NCI-H2107 treated with DMSO at 0.1 percent for 48 hours (cell line): ENCODE data around the gene PTGER2.

Experiments
- DNase-seq: peaks from one replicate; lab custom pipeline; 2025; ENCODE audit not compliant: unreplicated experiment; lab: John Stamatoyannopoulos, UW

PTGER2 gene

DNA sequence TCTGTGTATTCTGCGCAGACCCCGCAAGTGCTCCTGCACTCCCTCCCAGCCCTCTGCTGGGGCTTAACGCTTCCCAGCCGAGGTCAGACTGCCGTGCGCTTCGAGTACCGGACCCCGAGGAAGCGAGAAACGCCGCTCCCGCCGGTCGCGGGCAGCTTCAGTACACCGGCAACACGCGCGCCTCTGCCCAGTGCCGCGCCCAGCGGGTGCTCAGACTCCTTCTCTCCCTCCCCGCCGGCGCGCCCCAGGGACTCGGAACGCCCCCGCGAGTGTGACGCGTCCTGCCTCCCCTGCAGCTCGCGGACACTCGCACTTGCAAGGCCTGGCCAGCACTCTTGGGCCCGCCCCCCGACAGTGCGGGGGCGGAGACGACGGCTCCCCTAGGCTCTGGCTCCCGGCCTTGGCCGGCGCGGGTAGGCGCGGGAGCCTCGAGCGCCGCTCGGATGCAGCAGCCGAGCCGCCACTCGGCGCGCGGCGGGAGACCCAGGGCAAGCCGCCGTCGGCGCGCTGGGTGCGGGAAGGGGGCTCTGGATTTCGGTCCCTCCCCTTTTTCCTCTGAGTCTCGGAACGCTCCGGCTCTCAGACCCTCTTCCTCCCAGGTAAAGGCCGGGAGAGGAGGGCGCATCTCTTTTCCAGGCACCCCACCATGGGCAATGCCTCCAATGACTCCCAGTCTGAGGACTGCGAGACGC, at the start of gene PTGER2:
Gene PTGER2 (plus strand): TSS at position 410 of the 692 bp plus-strand sequence. CDS start 237 bp downstream, at position 647.
- no peak for DNase-seq

GRCh38 chr14:52265253-52265652, 48.9 kb upstream of the PTGER2 start:
- no peak for DNase-seq

- DNase-seq, result no peak
These were observed 47.9 kb upstream of the PTGER2 start for GRCh38 chr14:52266179-52266578.

GRCh38 chr14:52266782-52267181, 47.3 kb upstream of the PTGER2 start:
- DNase-seq, result no peak

DNA sequence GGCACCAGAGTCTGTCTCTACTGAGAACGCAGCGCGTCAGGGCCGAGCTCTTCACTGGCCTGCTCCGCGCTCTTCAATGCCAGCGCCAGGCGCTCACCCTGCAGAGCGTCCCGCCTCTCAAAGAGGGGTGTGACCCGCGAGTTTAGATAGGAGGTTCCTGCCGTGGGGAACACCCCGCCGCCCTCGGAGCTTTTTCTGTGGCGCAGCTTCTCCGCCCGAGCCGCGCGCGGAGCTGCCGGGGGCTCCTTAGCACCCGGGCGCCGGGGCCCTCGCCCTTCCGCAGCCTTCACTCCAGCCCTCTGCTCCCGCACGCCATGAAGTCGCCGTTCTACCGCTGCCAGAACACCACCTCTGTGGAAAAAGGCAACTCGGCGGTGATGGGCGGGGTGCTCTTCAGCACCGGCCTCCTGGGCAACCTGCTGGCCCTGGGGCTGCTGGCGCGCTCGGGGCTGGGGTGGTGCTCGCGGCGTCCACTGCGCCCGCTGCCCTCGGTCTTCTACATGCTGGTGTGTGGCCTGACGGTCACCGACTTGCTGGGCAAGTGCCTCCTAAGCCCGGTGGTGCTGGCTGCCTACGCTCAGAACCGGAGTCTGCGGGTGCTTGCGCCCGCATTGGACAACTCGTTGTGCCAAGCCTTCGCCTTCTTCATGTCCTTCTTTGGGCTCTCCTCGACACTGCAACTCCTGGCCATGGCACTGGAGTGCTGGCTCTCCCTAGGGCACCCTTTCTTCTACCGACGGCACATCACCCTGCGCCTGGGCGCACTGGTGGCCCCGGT, 46.4 kb upstream of the PTGER2 start, which contains the start of gene PTGDR:
Gene PTGDR (plus strand): TSS at position 198 of the 778 bp plus-strand sequence. CDS start 117 bp downstream, at position 315.
- no peak for DNase-seq

DNA sequence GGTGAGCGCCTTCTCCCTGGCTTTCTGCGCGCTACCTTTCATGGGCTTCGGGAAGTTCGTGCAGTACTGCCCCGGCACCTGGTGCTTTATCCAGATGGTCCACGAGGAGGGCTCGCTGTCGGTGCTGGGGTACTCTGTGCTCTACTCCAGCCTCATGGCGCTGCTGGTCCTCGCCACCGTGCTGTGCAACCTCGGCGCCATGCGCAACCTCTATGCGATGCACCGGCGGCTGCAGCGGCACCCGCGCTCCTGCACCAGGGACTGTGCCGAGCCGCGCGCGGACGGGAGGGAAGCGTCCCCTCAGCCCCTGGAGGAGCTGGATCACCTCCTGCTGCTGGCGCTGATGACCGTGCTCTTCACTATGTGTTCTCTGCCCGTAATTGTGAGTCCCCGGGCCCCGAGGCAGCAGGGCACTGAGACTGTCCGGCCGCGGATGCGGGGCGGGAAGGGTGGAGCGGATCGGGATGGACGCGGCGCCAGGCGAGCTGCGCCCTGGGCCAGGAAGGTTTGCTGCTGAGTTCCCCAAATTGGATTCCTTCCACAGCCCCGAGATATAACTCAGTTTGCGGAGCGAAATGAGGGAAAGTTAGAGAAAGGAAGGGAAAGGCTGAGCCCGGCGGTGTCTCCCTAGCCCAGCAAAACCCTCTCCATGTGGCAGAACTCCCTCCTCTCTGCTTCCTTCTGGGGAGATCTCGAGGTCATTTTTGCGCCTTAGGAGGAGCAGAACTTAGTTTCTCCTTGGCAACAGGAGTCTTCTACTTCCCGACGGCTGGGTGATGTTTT, 45.6 kb upstream of the PTGER2 start:
- no peak for DNase-seq

- DNase-seq, result no peak
These were observed 45.0 kb upstream of the PTGER2 start for GRCh38 chr14:52269100-52269499.

DNA sequence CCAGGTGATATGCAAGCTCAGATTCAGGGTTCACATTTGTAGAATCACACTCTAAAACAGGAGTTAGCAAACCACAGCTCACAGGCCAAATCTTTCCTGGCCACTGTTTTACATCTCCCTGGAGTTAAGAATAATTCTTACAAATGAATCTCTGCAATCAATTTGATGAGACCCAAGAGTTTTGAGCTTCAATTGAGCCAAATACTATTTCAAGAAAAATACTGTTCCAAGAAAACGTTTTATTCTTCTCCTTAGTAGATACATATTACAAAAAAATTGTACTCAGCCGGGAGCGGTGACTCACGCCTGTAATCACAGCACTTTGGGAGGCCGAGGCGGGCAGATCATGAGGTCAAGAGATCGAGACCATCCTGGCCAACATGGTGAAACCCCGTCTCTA, 44.1 kb upstream of the PTGER2 start:
- DNase-seq, result no peak

DNA sequence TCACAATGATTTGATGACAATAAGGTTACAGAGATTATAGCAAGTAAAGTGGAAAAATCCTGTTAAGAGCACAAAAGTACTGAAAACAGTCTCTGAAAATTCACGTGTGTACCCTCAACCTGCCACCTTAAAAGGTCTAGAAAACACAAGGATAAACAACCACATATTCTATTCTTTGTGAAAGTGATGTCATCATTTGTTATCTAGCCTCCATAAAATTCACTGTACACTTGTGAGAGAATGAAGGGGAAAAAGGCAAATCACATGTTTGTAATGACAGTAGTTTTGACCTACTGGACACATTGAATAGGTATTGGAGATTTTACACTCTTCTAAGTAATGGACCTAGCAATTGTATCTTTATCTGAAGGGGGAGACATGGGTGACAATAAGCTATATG, 42.6 kb upstream of the PTGER2 start:
- DNase-seq, result no peak

DNA sequence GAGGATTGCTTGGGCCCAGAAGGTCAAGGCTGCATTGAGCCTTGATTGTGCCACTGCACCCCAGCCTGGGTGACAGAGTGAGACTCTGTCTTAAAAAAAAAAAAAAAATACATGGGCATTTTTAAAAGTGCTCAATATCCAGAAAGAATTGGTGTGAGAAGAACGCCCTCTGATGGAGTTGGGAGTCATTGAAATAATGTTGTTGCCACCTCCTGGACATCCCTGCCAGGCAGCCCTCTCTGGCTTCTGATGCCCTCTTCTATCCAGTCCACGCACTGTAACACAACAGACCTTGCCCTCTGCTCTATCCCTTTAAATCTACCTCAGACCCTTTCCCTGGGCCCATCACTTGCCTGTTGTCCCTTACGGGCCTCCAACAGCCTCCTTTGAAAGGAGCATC, 41.7 kb upstream of the PTGER2 start:
- DNase-seq, result no peak

DNA sequence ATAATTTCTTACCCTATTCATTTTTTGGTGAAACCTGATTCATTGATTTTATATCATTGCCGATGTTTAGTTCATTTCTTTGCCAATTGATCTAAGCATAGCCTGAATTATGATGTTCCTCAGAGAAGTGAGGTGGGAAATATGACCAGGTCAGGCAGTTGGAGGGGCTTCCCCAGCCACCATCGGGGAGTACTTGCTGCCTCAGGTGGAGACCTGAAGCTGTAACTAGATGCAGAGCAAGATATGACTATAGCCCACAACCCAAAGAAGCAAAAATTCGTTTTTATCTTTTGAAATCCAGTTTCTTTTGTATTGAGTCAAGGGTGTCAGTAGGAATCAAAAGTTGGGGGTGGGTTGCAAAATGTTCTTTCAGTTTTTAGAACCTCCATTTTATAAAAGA, 38.7 kb upstream of the PTGER2 start:
- DNase-seq, result no peak

DNA sequence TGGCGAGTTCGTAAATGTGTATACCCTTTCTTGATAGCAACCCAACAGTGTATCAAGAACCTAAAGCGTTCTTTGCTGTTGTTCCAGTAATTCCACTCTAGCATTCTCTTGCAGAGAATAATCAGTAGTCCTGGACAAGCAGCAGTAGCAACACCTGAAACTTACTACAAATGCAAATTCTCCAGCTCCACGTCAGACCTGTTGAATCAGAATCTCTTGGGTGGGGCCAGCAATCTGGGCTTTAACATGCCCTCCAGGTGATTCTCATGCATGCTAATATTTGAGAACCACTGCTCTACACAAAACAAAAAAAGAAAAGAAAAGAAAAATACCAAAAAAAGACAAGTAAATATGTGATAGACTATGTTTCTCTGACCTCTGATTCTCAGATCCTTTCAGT, 36.6 kb upstream of the PTGER2 start:
- no peak for DNase-seq

DNA sequence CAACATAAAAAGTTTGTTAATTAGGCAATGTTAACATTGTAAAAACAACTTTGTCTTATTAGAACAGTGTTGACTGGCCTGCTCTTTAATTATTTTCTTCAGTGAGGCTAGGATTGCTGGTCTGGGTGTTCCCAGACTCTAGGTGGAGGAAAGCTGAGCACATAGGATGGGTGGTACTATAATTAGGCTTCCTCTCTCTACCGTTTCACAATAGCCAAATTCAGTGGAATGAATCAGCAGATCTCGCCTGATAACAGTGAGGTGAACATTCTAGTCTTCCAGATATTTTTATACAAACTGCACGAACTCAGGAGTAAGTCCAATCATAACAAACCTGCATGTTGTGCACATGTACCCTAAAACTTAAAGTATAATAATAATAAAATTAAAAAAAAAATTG, 34.7 kb upstream of the PTGER2 start:
- no peak for DNase-seq

DNA sequence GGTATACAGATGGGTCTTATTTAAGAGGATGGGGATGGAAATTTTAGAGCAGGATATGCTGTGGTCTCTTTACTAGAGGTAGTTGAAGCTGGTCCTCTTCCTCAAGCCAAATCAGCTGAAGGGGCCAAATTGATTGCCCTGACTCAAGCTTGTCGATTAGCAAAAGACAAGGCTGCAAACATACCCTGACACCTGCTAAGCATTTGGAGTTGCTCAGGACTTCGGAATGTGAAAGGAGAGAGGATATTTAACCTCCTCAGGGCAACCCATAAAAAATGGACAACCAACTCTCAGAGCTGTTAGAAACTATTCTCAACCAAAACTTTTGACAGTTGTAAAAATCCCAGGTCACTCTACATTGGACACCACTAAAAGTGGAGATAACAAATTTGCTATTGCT, 31.0 kb upstream of the PTGER2 start:
- no peak for DNase-seq

GRCh38 chr14:52286661-52287649, 27.2 kb upstream of the PTGER2 start:
- no peak for DNase-seq

DNA sequence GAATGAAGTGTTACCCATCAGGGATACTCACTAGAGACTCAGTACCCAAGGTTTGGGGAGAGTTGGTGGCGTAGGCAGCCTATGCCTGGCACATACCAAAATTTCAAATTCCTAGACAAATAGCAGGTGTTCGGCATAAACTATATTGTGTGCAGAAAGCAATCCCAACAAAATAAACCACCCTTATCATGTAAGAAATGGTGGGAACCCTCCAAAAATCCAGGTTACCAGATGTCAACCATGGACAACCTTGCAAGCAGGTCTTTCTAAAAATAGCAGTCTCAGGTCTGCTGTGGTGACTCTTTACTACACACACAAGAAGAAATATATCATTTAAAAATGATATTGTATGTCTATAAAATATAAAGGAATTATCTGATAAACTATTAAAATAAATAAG, 17.7 kb upstream of the PTGER2 start:
- DNase-seq, result no peak

DNA sequence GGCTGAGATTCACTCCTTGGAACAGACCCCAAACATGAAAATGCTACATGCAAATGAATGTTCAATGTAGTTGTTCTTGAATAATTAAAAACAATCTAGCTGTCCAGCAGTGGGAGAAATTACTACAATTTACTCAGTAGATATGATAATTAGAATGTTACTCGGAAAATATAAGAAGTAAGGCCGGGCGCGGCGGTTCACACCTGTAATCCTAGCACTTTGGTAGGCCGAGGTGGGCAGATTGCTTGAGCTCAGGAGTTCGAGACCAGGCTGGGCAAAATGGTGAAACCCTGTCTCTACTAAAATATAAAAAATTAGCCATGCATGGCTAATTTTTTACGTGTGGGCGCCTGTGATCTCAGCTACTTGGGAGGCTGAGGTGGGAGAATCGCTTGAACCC, 15.3 kb upstream of the PTGER2 start:
- no peak for DNase-seq

GRCh38 chr14:52299692-52300278, 14.3 kb upstream of the PTGER2 start:
- peak; percentile 51 for DNase-seq

- no peak for DNase-seq
These were observed 10.9 kb upstream of the PTGER2 start for GRCh38 chr14:52303236-52303635.

DNA sequence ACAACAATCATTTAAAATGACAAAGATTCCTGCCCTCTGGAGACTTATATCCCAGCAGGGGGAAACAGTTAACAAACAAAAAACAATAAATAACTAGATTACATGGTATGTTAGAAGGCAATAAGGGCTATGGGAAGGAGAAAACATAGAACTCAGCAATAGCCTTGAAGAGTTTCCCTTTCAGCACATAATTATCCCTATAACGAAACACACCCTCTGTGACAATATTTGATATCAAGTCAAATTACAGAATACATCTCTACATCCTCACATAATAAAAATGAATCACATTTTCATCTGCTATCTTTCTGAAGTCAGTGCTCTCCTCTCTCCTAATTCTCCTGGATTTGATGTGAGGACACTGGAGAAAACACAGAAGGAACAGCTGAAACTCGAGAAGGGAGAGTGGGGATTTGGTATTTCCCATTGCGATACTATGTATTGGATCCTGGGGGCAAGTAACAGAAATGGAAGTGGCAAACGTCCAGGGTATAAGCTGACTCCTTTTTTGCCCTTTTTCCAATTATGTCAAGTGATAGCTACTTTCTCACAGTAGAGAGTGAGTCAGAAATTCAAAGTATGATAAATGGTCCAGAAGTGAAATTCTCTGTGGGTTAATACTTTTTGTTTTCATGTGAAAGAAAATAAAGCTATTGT, 9.7 kb upstream of the PTGER2 start:
- no peak for DNase-seq
